B cell (primary cell): Measurements from ENCODE around the gene ZFAND6. TPM values are rescaled to one million over a fixed set of nuclear protein-coding genes. Genes with fewer than 3 reads are reported as not detected.
"Not testable (repeated sequence)": the region's sequence is repeated elsewhere in the genome, so short reads cannot be mapped to it uniquely, and the experiment has no call there.

Experiments used
- ATAC-seq: fragments of 200-7000 bp; cut with Tn5 transposase; one replicate; pipeline ENCODE4 v1.10.0; 2021; ENCODE audit warnings: low read depth, mild to moderate bottlenecking, moderate number of reproducible peaks, moderate library complexity
- CTCF ChIA-PET: fragments of 350-600 bp; sonication (Branson Sonifier 250); formaldehyde crosslinking; loops from one replicate; lab custom pipeline; 2021; ENCODE audit warnings: antibody characterized with exemption, inconsistent platforms; lab: Charles Lee
- POLR2A ChIA-PET: fragments of 350-600 bp; sonication (Branson Sonifier 250); formaldehyde crosslinking; loops from one replicate; lab custom pipeline; 2021; ENCODE audit warnings: antibody characterized with exemption; lab: Charles Lee
- DNase-seq: peaks from one replicate; pipeline ENCODE4 v3.0.0; 2013
- H2AFZ ChIP-seq: 2 replicates; pipeline ENCODE4 v1.6.1; 2012; ENCODE audit warnings: mild to moderate bottlenecking, low read depth, low read length; ENCODE audit not compliant: insufficient read depth, poor library complexity, severe bottlenecking
- H3K27ac ChIP-seq, 2 donors: 1 replicate in 1 of 2; 2 replicates in 1 of 2; pipeline ENCODE4 v1.5.1; 2012 to 2013; ENCODE audit warnings: low read length in 2 of 2, mild to moderate bottlenecking in 2 of 2, moderate library complexity in 1 of 2
- H3K27me3 ChIP-seq, 4 experiments: fragments of 200-600 bp in 1 of 4; sonication (generic) in 1 of 4; replicated peaks in 1 of 4; 1 replicate in 2 of 4; 2 replicates in 2 of 4; pipeline versions ENCODE4 v1.6.1 to v1.7.0; 2013 to 2016; ENCODE audit warnings: low read length in 3 of 4, mild to moderate bottlenecking in 2 of 4, mixed read lengths in 1 of 4, moderate library complexity in 1 of 4; ENCODE audit not compliant: insufficient read depth in 4 of 4, control insufficient read depth in 3 of 4; ENCODE audit errors: control extremely low read depth in 1 of 4
- H3K36me3 ChIP-seq, 2 experiments: replicated peaks in 1 of 2; 1 replicate in 1 of 2; 2 replicates in 1 of 2; pipeline versions ENCODE4 v1.6.1 to v1.7.1; 2013; ENCODE audit warnings: low read length in 1 of 2; ENCODE audit not compliant: insufficient read depth in 2 of 2, control insufficient read depth in 1 of 2; ENCODE audit errors: control extremely low read depth in 1 of 2, extremely low read depth in 1 of 2
- H3K4me1 ChIP-seq, 2 donors: fragments of 200-600 bp in 1 of 2; sonication (generic) in 1 of 2; 1 replicate in 1 of 2; 2 replicates in 1 of 2; pipeline versions ENCODE4 v1.5.1 to v1.6.1; 2013 to 2017; ENCODE audit warnings: low read length in 2 of 2; ENCODE audit not compliant: control insufficient read depth in 2 of 2, insufficient read depth in 2 of 2
- H3K4me2 ChIP-seq: replicated peaks from 2 replicates; pipeline ENCODE3; 2012; ENCODE audit warnings: mild to moderate bottlenecking, low read depth, low read length; ENCODE audit not compliant: poor library complexity, severe bottlenecking
- H3K4me3 ChIP-seq, 5 experiments: fragments of 200-600 bp in 1 of 5; sonication (generic) in 1 of 5; 1 replicate in 3 of 5; 2 replicates in 2 of 5; pipeline versions ENCODE4 v1.5.1 to v1.7.0; 2011 to 2016; ENCODE audit warnings: low read length in 4 of 5, mild to moderate bottlenecking in 4 of 5, low read depth in 2 of 5, control low read depth in 1 of 5, moderate library complexity in 1 of 5; ENCODE audit not compliant: insufficient read depth in 1 of 5; ENCODE audit errors: control extremely low read depth in 1 of 5, extremely low read depth in 1 of 5
- H3K79me2 ChIP-seq: fragments of 200-600 bp; sonication (generic); one replicate; pipeline ENCODE4 v1.6.0; 2016; ENCODE audit warnings: low read length; ENCODE audit not compliant: control insufficient read depth, insufficient read depth
- H3K9ac ChIP-seq: fragments of 200-600 bp; sonication (generic); 2 replicates; pipeline ENCODE4 v1.6.1; 2017; ENCODE audit warnings: mild to moderate bottlenecking, low read length, moderate library complexity
- H3K9me3 ChIP-seq, 3 donors: one replicate each; pipeline versions ENCODE4 v1.6.1 to v1.7.1; 2013; ENCODE audit warnings: low read length in 2 of 3; ENCODE audit not compliant: control insufficient read depth in 2 of 3, insufficient read depth in 1 of 3; ENCODE audit errors: control extremely low read depth in 1 of 3
- H4K20me1 ChIP-seq: 2 replicates; pipeline ENCODE4 v1.6.0; 2012; ENCODE audit warnings: mild to moderate bottlenecking, low read length; ENCODE audit not compliant: insufficient read depth, control insufficient read depth, poor library complexity, severe bottlenecking
- H3K27ac Mint-ChIP-seq: one replicate; pipeline ENCODE4 v1.8.0; 2021; ENCODE audit warnings: mixed read lengths
- H3K27me3 Mint-ChIP-seq: one replicate; pipeline ENCODE4 v1.8.0; 2021; ENCODE audit warnings: mixed read lengths
- H3K4me1 Mint-ChIP-seq: one replicate; pipeline ENCODE4 v1.8.0; 2021; ENCODE audit warnings: mixed read lengths
- H3K4me3 Mint-ChIP-seq: one replicate; pipeline ENCODE4 v1.8.0; 2021; ENCODE audit warnings: mixed read lengths
- H3K9me3 Mint-ChIP-seq: one replicate; pipeline ENCODE4 v1.8.0; 2022; ENCODE audit warnings: mixed read lengths; ENCODE audit not compliant: insufficient read depth
- EZH2 ChIP-seq: IDR thresholded peaks from 2 replicates; pipeline ENCODE4 v1.6.1; 2012; ENCODE audit warnings: borderline replicate concordance, low read depth, mild to moderate bottlenecking, moderate library complexity, low read length; ENCODE audit not compliant: insufficient read depth, poor library complexity, severe bottlenecking
- WGBS: methylation state at CpG from one replicate; pipeline ENCODE4 v1.1.5; 2013; ENCODE audit warnings: missing lambda C conversion rate; ENCODE audit not compliant: insufficient coverage; 5-methylcytosine and 5-hydroxymethylcytosine counted together
- intact Hi-C: fragments of 100-400 bp; cut with micrococcal nuclease; formaldehyde crosslinking; loops from one replicate; pipeline ENCODE4 v1.10.0; 2022
- polyA plus RNA-seq: library from polyadenylated mRNA; depleted of rRNA; stranded (reverse); fragments of >200 nt; gene quantifications from 2 replicates; pipeline ENCODE4 v1.2.3, GENCODE V29; 2012
- total RNA-seq, 2 donors: library from RNA; stranded (reverse); fragments of 120-200 nt in 1 of 2; gene quantifications; 1 replicate in 1 of 2; 2 replicates in 1 of 2; pipeline versions ENCODE4 v1.2.3 to v1.2.4, GENCODE V29; 2013 to 2022
- TF ChIP-seq, protein P1 (sequence below): fragments of 200-600 bp; IDR thresholded peaks from one replicate; pipeline ENCODE4 v1.8.0; 2022; ENCODE audit warnings: antibody characterized with exemption, mild to moderate bottlenecking

ZFAND6 gene
- total and polyA plus RNA-seq, 2 donors (not counting 1 experiment from before 2014, with no cell fraction given) = 60.6 to 144 TPM

GRCh38 chr15:80098341-80098740 is 38.9 kb downstream of the ZFAND6 start:
- Mint-ChIP-seq H3K27me3 (no peaks in the 10 kb centered on the region), H3K4me1 (peaks cover 57% of the 10 kb centered on the region), H3K27ac (no peak overlapping the region), H3K4me3 (no peak overlapping the region), H3K9me3 (no peaks in the 10 kb centered on the region)
- Histone ChIP-seq H3K27me3 (no peaks in the 10 kb centered on the region), H3K4me1 (peaks cover 8 to 21% of the 10 kb centered on the region in 2 donors), H3K36me3 (peaks cover 3 to 12% of the 10 kb centered on the region in 2 experiments), H3K4me3 (no peak overlapping the region), H3K27ac (no peak overlapping the region), H3K9ac (no peak overlapping the region), H3K9me3 (no peaks in the 10 kb centered on the region), H3K4me2 (no peak overlapping the region), H2AFZ (no peak overlapping the region), H4K20me1 (peaks cover 69% of the 10 kb centered on the region), H3K79me2 (peaks cover 93% of the 10 kb centered on the region)
- no peak for ATAC-seq
- TF ChIP-seq, protein P1, sequence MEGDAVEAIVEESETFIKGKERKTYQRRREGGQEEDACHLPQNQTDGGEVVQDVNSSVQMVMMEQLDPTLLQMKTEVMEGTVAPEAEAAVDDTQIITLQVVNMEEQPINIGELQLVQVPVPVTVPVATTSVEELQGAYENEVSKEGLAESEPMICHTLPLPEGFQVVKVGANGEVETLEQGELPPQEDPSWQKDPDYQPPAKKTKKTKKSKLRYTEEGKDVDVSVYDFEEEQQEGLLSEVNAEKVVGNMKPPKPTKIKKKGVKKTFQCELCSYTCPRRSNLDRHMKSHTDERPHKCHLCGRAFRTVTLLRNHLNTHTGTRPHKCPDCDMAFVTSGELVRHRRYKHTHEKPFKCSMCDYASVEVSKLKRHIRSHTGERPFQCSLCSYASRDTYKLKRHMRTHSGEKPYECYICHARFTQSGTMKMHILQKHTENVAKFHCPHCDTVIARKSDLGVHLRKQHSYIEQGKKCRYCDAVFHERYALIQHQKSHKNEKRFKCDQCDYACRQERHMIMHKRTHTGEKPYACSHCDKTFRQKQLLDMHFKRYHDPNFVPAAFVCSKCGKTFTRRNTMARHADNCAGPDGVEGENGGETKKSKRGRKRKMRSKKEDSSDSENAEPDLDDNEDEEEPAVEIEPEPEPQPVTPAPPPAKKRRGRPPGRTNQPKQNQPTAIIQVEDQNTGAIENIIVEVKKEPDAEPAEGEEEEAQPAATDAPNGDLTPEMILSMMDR = no peak
- TF ChIP-seq EZH2 = no peak
- no CpG with 5 or more reads among the region's 1 CpG for WGBS
- ChIA-PET POLR2A (no interaction called here), CTCF (interaction anchor here (0.8 to 1.4 kb wide), 2 partner anchors 14 to 105 kb away, joined by 3 to 5 read pairs; no protein-coding TSS in a partner anchor)
- intact Hi-C loops = loop anchor here (5.0 kb wide), 1 partner anchor 36 kb away; no protein-coding TSS in a partner anchor
- DNase-seq = no peak

- peak overlapping the region in 1 of 5 experiments; percentile 38 for H3K4me3 ChIP-seq
- Mint-ChIP-seq H3K27ac (peak overlapping the region; percentile 60), H3K4me1 (peaks cover 50% of the 10 kb centered on the region), H3K4me3 (peak overlapping the region; percentile 67), H3K9me3 (no peaks in the 10 kb centered on the region), H3K27me3 (no peaks in the 10 kb centered on the region)
- ChIA-PET CTCF (no interaction called here), POLR2A (no interaction called here)
- H3K36me3 ChIP-seq = peaks cover 3 to 19% of the 10 kb centered on the region in 2 experiments
- ATAC-seq (peak; percentile 31), DNase-seq (no peak)
- WGBS = no CpG with 5 or more reads among the region's 3 CpGs
- peaks cover 8 to 18% of the 10 kb centered on the region in 2 donors for H3K4me1 ChIP-seq
- H3K27me3 ChIP-seq = no peaks in the 10 kb centered on the region
- intact Hi-C loops = loop anchor here (5.0 kb wide), 1 partner anchor 37 kb away; no protein-coding TSS in a partner anchor
- H4K20me1 ChIP-seq = peaks cover 78% of the 10 kb centered on the region
- no peak overlapping the region for H2AFZ ChIP-seq
- peak overlapping the region; percentile 28 for H3K9ac ChIP-seq
- H3K79me2 ChIP-seq = peaks cover 93% of the 10 kb centered on the region
- peak overlapping the region; percentile 61 for H3K4me2 ChIP-seq
- H3K27ac ChIP-seq = peak overlapping the region in 1 of 2 donors; percentile 44
- TF ChIP-seq, protein P1 = no peak
- TF ChIP-seq EZH2 = no peak
- H3K9me3 ChIP-seq = no peaks in the 10 kb centered on the region
Measured at GRCh38 chr15:80099241-80099640, 39.8 kb downstream of the ZFAND6 start.

GRCh38 chr15:80099662-80100061 is 40.2 kb downstream of the ZFAND6 start:
- CTCF ChIA-PET = interaction anchor here (1.3 kb wide), 1 partner anchor 10 kb away, joined by 4 read pairs; no protein-coding TSS in a partner anchor
- peaks cover 93% of the 10 kb centered on the region for H3K79me2 ChIP-seq

More at GRCh38 chr15:80099662-80100061, 40.2 kb downstream of the ZFAND6 start:
- intact Hi-C loops = loop anchor here (5.0 kb wide), 1 partner anchor 37 kb away; no protein-coding TSS in a partner anchor
- Histone ChIP-seq H4K20me1 (peaks cover 81% of the 10 kb centered on the region), H3K27ac (peak overlapping the region in 1 of 2 donors; percentile 44), H3K36me3 (peaks cover 3 to 19% of the 10 kb centered on the region in 2 experiments), H3K4me1 (peaks cover 8 to 18% of the 10 kb centered on the region in 2 donors), H3K4me2 (peak overlapping the region; percentile 61), H3K9ac (peak overlapping the region; percentile 28)
- H3K9me3 Mint-ChIP-seq, H3K27me3 ChIP-seq, DNase-seq, POLR2A ChIA-PET, H2AFZ ChIP-seq, H3K9me3 ChIP-seq, ATAC-seq, H3K4me3 ChIP-seq, H3K27me3 Mint-ChIP-seq: not testable (repeated sequence)
- Mint-ChIP-seq H3K27ac (peak overlapping the region; percentile 60), H3K4me1 (peaks cover 50% of the 10 kb centered on the region), H3K4me3 (peak overlapping the region; percentile 67)
- WGBS = 67% methylated on average over 3 of the region's 6 CpGs
